Psoas muscle (tissue), 8 donors: ENCODE data around the gene LCOR. TPM values are rescaled to one million over a fixed set of nuclear protein-coding genes. Genes with fewer than 3 reads are reported as not detected.

ENCODE experiments used
- ATAC-seq, 4 donors: fragments of 200-7000 bp; cut with Tn5 transposase; one replicate each; pipeline ENCODE4 v1.9.1; 2020; ENCODE audit warnings: moderate library complexity in 3 of 4, mild to moderate bottlenecking in 2 of 4
- DNase-seq, 2 donors: peaks; one replicate each; pipeline ENCODE4 v3.0.0-alpha.2; 2020
- H3K27ac ChIP-seq: fragments of 200-600 bp; one replicate; pipeline ENCODE4 v1.8.0; 2022
- H3K27me3 ChIP-seq, 3 donors: fragments of 200-600 bp in 1 of 3; one replicate each; pipeline versions ENCODE4 v1.6.1 to v1.8.0; 2013 to 2022; ENCODE audit warnings: low read length in 2 of 3, mild to moderate bottlenecking in 2 of 3, moderate library complexity in 1 of 3; ENCODE audit not compliant: insufficient read depth in 3 of 3
- H3K36me3 ChIP-seq, 2 donors: fragments of 200-600 bp in 1 of 2; one replicate each; pipeline versions ENCODE4 v1.6.1 to v1.8.0; 2013 to 2022; ENCODE audit warnings: low read depth in 1 of 2, mild to moderate bottlenecking in 1 of 2, moderate library complexity in 1 of 2; ENCODE audit not compliant: insufficient read depth in 1 of 2
- H3K4me1 ChIP-seq: fragments of 200-600 bp; one replicate; pipeline ENCODE4 v1.8.0; 2022
- H3K4me3 ChIP-seq: fragments of 200-600 bp; one replicate; pipeline ENCODE4 v1.8.0; 2022; ENCODE audit warnings: mild to moderate bottlenecking
- H3K9me3 ChIP-seq: fragments of 200-600 bp; one replicate; pipeline ENCODE4 v1.8.0; 2022
- WGBS, 3 donors: extraction: QIAGEN DNeasy Blood & Tissue Kit; methylation state at CpG; one replicate each; pipeline versions ENCODE4 v1.1.6 to v1.1.7; 2013; 5-methylcytosine and 5-hydroxymethylcytosine counted together
- intact Hi-C, 2 donors: fragments of 100-400 bp; cut with DNase I; formaldehyde crosslinking; loops; one replicate each; pipeline versions ENCODE4 v1.11.0 to v1.14.2; 2022
- polyA plus RNA-seq, 3 donors: library from polyadenylated mRNA; stranded (reverse); fragments of 200-250 nt; gene quantifications; one replicate each; pipeline ENCODE4 v1.2.3, GENCODE V29; 2013
- total RNA-seq, 4 donors: library from RNA; stranded (reverse); fragmentation: NEBNext Ultra II Directional in 2 of 4; extraction: Animal tissue kit (Norgen Biotek cat#: 25700) in 2 of 4; gene quantifications; one replicate each; pipeline versions ENCODE4 v1.2.1 to v1.2.4, GENCODE V29; 2021 to 2023
- TF ChIP-seq, protein P1 (sequence below): fragments of 200-600 bp; IDR thresholded peaks from one replicate; pipeline ENCODE4 v1.8.0; 2022; ENCODE audit warnings: antibody characterized with exemption
- donor health status: healthy with polysubstance abuse.
- donor health status: DM: no; HTN: no; CAD: no; lungs with moderate emphysema.
- donor health status: Bipolar disorder and iron deficiency.
- donor health status: healthy.
- donor health status: DM: yes; HTN: yes; CAD: no.
- donor health status: DM: no; HTN: no; CAD: no.
- donor health status: DM: no; HTN: no; CAD: no.
- donor health status: DM: yes; HTN: yes; CAD: no.

LCOR gene
- total and polyA plus RNA-seq, 7 donors = 1.7 to 30.4 (median 13.6) TPM

DNA sequence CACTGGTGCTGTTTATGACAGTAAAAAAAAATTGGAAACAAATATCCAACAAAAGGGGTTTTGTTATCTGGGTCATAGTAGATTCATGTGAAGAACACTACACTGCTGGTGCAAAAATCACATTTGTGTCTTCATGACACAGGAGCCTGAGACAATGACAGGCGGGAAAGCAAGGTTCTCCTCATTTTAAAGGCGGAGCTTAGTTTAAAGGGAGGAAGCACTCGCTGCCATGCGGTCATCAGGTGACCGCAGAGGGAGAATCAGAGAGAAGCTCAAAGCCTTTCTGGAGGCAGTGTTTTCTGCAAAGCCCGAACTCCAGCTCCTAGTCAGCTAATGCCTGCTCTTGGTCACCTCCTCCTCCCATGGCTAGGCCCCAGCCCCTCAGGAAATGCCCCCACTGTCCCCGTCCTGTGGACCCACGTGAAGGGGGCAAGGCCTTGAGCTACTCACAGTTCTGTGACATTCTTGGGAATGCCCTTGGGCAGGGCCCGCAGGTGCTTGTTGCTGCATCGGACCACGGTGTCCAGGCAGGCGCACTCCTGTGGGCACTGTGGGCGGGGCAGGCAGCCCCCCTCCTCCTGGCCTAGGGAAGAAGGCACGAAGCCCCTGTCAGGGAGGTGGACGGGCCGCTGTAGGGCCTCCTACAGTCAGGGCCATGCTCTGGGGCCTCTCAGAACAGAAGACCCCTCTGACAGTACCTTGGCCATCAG is 207.6 kb downstream of the LCOR start:
- H3K36me3 ChIP-seq = no peaks in the 10 kb centered on the region
- DNase-seq (no peak), ATAC-seq (no peak)
- TF ChIP-seq, protein P1, sequence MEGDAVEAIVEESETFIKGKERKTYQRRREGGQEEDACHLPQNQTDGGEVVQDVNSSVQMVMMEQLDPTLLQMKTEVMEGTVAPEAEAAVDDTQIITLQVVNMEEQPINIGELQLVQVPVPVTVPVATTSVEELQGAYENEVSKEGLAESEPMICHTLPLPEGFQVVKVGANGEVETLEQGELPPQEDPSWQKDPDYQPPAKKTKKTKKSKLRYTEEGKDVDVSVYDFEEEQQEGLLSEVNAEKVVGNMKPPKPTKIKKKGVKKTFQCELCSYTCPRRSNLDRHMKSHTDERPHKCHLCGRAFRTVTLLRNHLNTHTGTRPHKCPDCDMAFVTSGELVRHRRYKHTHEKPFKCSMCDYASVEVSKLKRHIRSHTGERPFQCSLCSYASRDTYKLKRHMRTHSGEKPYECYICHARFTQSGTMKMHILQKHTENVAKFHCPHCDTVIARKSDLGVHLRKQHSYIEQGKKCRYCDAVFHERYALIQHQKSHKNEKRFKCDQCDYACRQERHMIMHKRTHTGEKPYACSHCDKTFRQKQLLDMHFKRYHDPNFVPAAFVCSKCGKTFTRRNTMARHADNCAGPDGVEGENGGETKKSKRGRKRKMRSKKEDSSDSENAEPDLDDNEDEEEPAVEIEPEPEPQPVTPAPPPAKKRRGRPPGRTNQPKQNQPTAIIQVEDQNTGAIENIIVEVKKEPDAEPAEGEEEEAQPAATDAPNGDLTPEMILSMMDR = no peak
- peaks cover 5% of the 10 kb centered on the region for H3K4me1 ChIP-seq
- H3K9me3 ChIP-seq = no peaks in the 10 kb centered on the region
- WGBS, 3 donors = 88 to 91% (median 88%) methylated on average over 16 of the region's 16 CpGs
- H3K27me3 ChIP-seq = no peaks in the 10 kb centered on the region
- intact Hi-C loops = loop anchor here in 1 of 2 donors (5.0 to 10.0 kb wide), 2 partner anchors 33 to 1025 kb away; no protein-coding TSS in a partner anchor
- no peak overlapping the region for H3K27ac ChIP-seq
- H3K4me3 ChIP-seq = no peak overlapping the region

DNA sequence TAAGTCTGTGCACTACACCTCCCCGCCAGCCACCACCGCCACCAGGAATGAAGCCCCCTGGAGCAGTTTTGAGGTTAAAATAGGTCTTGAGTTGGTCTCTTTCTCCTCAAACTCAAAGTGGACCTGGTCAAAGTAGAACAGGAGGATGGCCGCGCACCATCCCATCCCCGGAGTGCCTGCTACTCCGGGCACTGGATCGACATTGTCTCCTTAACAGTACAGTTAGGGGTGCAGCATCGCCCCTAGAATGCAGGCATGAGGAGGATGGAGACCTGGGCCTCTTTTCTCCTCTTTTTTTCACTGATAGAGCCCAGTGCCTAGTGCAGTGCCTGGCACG is 208.1 kb downstream of the LCOR start:
- no peak for ATAC-seq
- peaks cover 5% of the 10 kb centered on the region for H3K4me1 ChIP-seq
- TF ChIP-seq, protein P1 = no peak
- no peaks in the 10 kb centered on the region for H3K27me3 ChIP-seq
- H3K4me3 ChIP-seq = no peak overlapping the region
- H3K9me3 ChIP-seq = no peaks in the 10 kb centered on the region
- no peak for DNase-seq
- no peak overlapping the region for H3K27ac ChIP-seq
- 94 to 99% (median 99%) methylated on average over 9 of the region's 9 CpGs for WGBS, 3 donors
- H3K36me3 ChIP-seq = no peaks in the 10 kb centered on the region
- intact Hi-C loops = loop anchor here in 1 of 2 donors (10.0 kb wide), 1 partner anchor 1025 kb away; no protein-coding TSS in a partner anchor

DNA sequence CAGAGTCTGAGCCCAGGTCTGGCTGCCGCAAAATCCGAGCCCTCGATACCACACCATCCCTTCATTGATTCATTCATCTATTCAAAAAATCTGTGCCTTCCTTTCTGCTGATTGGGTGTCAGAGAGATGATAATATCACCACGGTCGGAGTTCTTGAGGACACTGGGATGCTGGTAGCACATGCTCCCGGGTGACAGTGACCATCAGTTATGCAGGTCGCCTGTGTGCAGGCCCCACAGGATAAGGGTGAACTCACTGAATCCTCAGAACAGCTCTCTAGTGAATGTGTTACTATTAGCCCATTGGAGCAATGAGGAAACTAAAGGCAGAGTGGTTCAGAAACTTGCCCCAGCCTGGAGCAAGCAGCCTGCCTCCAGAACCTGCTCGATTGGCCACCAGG is 208.6 kb downstream of the LCOR start:
- TF ChIP-seq, protein P1 = no peak
- Histone ChIP-seq H3K9me3 (no peaks in the 10 kb centered on the region), H3K27ac (no peak overlapping the region), H3K36me3 (no peaks in the 10 kb centered on the region), H3K27me3 (no peaks in the 10 kb centered on the region), H3K4me1 (peaks cover 5% of the 10 kb centered on the region), H3K4me3 (no peak overlapping the region)
- ATAC-seq (no peak), DNase-seq (no peak)
- 87 to 95% (median 90%) methylated on average over 8 of the region's 8 CpGs for WGBS, 3 donors
- intact Hi-C loops = loop anchor here in 1 of 2 donors (10.0 kb wide), 1 partner anchor 1026 kb away; no protein-coding TSS in a partner anchor

DNA sequence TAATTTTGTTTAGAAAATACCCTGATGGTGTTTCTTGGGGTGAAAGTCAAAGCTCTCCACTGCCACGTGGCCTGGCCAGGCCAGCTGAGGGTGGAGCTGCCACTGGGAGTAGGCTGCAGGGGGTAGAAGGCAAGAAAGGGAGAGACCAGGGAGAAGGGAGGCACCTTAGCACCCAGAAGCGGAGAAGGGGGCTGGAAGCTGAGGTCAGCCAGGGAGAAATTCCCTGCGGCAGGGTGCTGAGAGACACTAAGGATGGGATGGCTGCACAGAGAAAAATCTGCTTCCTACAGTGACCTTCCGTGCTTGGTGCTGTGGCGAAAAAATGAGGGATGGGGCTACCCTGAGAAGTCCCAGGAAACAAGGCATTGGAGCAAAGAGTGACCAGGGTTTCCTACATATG is 210.0 kb downstream of the LCOR start:
- WGBS, 3 donors = 88 to 91% (median 89%) methylated on average over 5 of the region's 5 CpGs
- Histone ChIP-seq H3K4me1 (peaks cover 5% of the 10 kb centered on the region), H3K4me3 (no peak overlapping the region), H3K27me3 (no peaks in the 10 kb centered on the region), H3K9me3 (no peaks in the 10 kb centered on the region), H3K27ac (no peak overlapping the region), H3K36me3 (no peaks in the 10 kb centered on the region)
- intact Hi-C loops = loop anchor here in 1 of 2 donors (10.0 kb wide), 1 partner anchor 1027 kb away; no protein-coding TSS in a partner anchor
- DNase-seq = no peak
- TF ChIP-seq, protein P1 = no peak
- no peak for ATAC-seq
